Measurements from ENCODE around the gene CCDC170. TPM values are rescaled to one million over a fixed set of nuclear protein-coding genes. Genes with fewer than 3 reads are reported as not detected.
"Not testable (repeated sequence)": the region's sequence is repeated elsewhere in the genome, so short reads cannot be mapped to it uniquely, and the experiment has no call there.

CCDC170 gene
- total RNA-seq, 1 experiment from 2014 or later, result 0.06 TPM

DNA sequence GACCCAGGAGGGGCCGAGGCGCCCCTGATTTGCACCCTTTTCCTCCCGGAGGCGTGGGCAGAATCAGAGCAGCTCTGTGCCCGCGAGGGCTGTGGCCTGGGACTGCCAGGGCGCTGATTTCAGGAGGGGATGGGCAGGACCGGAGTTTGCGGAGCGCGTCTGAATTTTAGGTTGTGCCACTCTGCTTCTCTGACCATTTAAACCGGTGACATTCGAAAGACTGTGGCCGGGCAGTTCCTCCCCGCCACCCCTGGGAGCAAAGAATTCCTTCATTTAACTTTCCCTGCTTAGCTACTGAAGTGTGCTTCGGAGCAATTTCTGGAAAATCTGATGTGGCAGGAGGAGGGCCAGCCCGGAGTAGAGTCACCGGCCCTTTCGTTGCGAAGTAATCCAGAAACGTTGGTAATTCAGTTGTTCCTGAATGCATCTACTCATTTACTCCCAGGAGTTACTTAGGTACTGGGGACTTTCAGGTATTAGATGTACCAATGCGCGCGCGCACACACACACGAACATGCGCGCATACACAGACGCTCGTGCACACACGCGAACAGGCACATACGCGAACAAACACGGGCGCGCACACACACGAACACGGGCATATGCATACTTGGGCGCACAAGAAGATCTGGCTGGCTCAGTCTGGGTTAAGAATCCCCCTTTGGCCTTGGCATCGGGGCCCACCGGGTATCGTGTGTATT is 568 bp downstream of the CCDC170 start:
- peak; percentile 39 for DNase-seq (ENCODE audit: low read depth)

DNA sequence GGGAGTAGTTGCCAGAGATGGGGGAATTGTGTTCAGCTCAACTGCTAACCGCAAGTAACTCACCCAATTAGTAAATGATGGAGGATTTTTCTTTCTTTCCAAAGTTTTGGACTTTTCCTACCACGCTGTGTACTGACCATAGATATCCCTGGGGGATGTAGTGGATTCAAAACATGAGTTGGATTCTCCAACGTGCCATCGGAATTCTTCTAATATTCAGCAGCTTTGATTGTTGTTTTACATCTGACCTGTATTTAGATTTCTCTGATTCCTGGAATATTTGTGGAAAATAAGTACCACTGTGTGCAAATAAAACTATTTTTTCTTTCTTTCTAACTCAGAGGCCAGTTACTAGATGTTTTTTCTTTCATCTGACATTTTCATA is 1.1 kb downstream of the CCDC170 start:
- no peak for DNase-seq (ENCODE audit: low read depth)

DNA sequence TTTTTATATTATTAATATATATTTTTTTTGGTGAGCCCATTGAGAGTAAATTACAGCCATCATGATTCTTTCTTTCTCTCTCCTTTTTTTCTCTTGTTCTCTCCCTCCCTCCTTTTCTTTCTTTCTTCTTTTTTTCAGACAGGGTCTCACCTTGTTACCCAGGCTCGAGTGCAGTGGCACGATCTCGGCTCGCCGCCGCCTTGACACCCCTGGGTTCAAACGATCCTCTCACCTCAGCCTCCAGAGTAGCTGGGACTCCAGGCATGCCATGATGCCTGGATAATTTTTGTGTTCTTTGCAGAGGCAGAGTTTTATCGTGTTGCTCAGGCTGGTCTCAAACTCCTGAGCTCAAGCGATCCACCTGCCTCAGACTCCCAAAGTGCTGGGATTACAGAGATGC is 1.6 kb downstream of the CCDC170 start:
- no peak for DNase-seq (ENCODE audit: low read depth)

DNA sequence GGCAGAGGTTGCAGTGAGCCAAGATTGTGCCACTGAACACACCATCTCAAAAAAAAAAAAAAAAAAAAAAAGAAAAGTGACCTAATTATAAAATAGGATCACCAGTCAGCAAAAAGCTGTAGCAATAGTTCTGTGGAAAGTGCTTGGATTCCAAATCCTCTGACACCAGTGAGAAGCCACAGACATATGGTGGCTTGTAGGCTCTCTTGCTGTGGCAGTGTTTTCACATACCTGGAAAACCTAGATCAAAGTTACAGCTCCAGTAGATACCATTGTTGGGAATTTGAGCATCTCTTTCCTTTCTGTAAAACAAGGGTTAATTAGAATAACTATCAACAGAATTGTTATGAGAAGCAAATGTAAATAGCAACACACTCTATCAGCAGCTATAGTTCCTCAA is 4.1 kb downstream of the CCDC170 start:
- DNase-seq (ENCODE audit: low read depth), result no peak

DNA sequence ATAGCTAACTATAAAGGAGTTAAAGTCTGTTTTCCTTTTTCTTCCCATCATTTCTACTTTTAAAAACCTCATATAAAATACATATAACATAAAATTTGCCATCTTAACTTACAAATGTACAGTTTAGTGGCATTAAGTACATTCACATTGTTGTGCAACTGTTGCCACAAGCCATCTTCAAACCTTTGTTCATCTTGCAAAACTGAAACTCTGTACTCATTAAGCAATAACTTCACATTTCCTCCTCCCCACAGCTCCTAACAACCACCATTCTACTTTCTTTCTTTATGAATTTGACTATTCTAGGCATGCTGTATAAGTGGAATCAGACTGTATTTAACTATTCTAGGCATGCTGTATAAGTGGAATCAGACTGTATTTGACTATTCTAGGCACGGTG is 4.5 kb downstream of the CCDC170 start:
- DNase-seq (ENCODE audit: low read depth), result no peak

DNA sequence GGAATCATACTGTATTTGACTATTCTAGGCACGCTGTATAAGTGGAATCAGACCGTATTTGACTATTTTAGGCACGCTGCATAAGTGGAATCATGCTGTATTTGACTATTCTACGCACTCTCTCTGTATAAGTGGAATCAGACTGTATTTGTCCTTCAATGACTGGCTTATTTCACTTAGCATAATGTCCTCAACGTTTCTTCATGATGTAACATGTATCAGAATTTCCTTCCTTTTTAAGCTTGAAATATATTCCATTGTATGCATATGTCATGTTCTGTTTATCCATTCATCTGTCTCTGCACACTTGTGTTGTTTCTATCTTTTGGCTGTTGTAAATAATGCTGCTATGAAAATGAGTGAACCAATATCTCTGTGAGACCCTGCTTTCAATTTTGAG is 5.7 kb downstream of the CCDC170 start:
- no peak for DNase-seq (ENCODE audit: low read depth)

DNA sequence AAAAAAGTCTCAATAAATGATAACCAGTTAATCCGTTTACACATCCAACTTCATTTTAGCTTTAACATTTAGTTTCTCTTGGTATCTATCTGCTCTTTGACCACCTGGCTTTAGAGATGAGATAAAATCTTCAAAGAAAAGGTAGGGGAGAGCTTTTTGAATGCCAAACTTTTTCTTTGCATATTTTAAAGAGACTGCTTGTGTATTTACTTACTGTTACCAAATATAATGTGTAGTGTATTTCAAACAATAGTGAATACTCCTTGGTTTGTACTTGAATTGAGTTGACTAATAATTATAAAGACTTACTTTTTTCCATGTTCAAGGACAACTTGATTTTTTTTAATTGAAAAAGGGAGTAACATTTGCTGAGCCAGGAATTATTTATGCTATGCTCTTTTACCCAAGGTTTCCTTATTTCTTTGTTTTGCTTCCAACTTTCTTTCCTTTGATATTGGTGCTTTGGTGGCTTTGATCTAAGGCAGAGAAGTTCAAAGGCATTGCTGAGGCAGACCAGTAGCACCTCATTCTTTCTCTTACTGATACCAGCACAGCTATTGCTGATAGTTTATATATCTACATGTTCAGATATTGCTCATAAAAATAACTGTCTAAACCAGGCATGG is 7.8 kb downstream of the CCDC170 start:
- DNase-seq (ENCODE audit: low read depth), result no peak

DNA sequence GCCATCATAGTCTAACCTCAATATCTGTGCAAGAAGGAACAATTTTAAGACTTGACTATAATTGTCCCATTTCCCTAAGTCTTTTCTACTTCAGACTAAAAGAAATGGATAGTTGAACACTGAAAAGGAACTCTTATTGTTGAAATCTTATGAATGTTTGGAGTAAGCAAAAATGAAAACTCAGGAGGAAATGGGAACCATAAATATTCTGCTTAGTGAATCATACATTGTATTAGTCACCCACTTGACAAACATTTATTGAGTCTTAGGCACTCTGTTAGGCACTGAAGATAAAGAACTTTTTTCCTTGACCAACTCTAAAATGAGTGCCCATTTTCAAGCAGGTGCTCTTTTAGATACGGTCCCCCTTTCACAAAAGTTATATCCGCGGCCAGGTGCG is 8.7 kb downstream of the CCDC170 start:
- DNase-seq (ENCODE audit: low read depth), result peak; percentile 30

DNA sequence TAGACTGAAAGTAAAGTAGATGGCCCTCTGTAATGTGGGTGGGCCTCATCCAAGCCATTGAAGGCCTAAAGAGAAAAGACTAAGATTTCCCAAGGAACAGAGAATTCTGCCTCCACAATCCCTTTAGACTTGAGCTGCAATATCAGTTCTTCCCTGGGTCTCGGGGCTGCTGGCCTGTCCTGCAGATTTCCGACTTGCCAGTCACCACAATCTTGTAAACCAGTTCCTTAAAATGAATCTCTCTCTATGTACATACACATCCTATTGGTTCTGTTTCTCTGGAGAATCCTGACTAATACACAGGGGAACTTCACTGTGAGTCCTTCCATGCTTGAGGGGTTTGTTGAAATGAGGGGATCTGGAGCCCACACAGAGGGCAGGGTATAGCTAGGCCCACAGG is 12.9 kb downstream of the CCDC170 start:
- DNase-seq (ENCODE audit: low read depth), result no peak

DNA sequence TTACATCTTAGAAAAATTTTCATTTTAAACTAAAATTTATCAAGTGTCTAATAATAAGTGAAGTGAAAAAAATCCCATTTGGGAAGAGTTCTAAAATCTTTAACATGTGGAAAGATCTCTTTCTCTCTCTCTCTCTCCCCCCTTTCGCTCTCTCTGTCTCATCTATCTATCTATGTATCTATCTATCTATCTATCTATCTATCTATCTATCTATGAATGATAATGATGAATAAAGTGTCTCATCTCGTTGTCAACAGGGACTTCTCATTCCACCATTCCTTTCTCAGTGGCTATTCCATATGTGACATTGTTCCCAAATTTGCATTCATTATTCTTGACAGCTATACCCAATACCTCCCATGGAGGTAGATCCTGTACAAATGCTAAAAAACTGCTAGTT is 15.2 kb downstream of the CCDC170 start:
- DNase-seq (ENCODE audit: low read depth), result no peak

DNA sequence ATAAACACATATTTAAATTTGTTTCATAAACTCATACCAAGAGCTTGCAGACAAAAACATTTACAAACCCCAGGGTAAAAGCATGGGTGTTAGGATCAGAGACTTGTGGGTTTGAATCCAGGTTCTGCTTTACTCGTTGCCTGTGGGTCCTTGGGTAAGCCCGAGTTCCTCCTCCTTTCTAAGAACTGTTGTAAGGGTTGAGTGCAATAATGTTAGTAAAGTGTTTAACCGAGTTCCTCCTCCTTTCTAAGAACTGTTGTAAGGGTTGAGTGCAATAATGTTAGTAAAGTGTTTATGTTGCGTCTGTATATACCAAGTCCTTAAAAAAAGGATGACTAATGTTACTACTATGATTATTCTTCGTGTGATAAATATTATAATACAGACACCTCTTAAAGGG is 18.7 kb downstream of the CCDC170 start:
- no peak for DNase-seq (ENCODE audit: low read depth)

DNA sequence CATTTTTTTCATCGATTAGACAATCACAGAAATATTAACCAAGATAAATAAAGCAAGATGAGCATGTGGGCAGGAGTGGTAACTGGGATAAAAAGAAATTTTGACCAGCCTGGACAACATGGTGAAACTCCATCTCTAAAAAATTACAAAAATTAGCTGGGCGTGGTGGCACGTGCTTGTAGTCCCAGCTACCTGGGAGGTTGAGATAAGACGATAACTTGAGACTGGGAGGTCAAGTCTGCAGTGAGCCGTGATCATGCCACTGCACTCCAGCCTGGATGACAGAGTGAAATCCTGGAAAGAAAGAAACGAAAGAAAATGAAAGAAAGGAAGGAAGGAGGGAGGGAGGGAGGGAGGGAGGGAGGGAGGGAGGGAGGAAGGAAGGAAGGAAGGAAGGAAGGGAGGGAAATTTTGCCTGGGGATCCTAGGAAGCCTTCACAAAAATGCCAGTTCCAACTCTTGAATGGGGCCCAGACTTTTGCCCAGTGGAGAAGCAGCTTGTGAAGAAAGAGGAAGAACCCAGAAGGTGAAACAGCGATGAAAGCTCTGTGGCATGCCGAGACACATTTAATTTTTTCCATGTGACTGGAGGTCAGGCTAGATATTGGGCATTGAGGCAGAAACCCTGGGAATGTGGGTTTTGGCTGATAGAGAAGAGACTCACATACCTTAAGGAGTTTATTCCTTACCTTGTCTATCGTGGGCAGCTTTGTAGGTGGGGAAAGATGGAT is 20.3 kb downstream of the CCDC170 start:
- DNase-seq (ENCODE audit: low read depth), result no peak

DNA sequence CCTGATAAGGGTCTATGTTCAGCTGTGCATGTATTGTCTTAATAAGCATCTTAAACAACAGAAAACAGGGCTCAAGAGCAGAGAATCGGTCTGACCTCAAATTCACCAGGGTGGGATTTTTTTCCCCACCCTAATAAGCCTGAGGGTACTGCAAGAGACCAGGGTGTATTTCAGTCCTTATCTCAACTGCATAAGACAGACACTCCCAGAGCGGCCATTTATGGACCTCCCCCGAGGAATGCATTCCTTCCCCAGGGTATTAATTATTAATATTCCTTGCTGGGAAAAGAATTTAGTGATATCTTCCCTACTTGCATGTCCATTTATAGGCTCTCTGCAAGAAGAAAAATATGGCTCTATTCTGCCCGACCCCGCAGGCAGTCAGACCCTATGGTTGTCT is 25.2 kb downstream of the CCDC170 start:
- not testable (repeated sequence) for DNase-seq (ENCODE audit: low read depth)

DNA sequence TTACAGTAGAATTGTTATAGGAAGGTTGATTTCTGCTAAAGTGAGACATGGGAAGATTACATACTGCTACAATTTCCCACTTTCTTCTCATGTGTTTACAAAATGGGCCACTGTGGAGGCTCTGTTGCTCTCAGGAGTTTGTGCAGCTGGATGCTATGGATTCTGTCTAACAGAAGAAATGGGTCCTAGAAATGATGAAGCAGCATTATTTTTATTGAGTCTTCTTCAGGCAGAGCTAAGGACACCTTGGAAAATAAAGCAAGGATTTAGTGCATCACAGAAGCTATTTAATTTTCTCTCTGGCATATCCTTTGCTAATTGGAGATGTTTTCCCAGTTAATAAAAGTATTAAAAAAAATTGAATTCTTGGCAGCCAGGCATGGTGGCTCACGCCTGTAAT is 29.2 kb downstream of the CCDC170 start:
- no peak for DNase-seq (ENCODE audit: low read depth)

DNA sequence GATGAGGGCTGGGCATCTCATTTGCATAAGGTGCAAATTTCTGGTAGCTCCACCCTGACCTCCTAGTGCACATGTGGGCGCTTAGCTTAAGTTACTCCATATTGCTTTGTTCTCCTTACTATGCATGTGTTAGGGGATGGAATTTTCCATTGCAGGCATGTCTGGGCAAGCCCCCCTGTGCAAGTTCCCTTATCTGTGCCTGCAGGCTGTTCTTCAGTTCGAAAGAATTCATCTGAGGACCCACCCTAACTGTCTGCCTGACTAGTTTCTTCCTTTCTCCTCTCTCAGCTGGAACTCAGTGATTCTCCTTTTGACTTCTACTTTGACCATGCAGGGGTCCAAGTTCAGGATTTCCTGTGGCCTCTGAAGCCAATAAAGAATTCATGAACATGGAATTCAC is 30.2 kb downstream of the CCDC170 start:
- no peak for DNase-seq (ENCODE audit: low read depth)

DNA sequence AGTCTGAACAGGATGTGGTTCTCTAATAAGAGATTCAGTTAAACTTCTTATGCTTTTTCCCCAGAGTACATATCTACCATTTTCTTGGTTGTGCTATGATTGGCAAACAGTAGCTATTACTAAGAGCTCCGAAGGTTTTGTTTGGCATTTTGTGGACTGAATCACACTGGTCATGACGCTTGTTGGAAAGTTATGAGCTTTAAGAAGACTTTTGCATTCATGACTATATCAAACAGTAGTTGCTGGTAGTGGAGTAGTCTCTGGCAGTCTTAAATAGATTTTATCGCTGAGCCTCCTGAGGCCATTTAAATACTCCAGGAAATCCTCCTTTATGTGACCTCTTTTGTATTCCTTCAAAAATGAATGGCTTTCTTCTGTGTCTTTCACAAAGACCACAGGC is 40.8 kb downstream of the CCDC170 start:
- DNase-seq (ENCODE audit: low read depth), result no peak

DNA sequence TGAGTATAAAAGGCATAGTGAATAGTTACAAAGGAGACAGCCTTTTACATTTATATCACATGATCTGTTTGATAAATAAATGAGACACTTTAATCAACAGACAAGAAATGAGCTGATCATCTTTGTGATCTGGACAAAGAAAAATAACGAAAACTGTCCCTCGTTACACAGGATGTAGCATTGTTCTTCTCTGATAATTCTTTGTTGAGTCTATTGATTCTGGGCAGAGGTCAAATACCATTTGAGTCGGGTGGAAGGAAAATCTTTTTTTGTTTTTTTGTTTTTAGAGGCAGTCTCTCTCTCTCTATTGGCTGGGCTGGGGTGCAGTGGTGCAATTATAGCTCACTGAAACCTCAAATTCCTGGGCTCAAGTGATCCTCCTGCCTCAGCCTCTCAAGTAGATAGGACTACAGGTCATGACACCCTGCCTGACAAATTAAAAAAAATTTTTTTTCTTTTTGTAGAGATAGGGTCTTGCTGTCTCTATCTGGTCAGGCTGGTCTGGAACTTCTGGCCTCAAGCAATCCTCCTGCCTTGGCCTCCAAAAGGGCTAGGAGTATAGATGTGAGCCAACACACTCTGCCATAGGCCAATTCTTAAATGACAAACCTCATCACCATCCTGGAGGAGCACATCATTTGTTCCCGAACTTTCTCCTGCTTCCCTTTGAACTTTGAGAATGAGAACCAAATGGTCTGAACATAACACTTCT is 41.8 kb downstream of the CCDC170 start:
- no peak for DNase-seq (ENCODE audit: low read depth)

DNA sequence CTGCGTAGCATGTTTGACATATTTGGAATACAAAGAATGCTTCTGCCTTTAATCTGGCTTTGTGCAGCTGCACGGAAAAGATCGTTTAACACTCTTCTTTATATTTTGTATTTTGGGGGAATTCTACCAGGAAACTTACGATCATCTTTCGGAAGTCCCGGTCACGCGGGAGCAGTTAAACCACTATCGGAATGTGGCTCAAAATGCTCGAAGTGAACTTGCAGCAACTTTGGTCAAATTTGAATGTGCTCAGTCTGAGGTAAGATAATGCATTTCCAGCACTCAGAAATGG is 42.3 kb downstream of the CCDC170 start:
- no peak for DNase-seq (ENCODE audit: low read depth)

DNA sequence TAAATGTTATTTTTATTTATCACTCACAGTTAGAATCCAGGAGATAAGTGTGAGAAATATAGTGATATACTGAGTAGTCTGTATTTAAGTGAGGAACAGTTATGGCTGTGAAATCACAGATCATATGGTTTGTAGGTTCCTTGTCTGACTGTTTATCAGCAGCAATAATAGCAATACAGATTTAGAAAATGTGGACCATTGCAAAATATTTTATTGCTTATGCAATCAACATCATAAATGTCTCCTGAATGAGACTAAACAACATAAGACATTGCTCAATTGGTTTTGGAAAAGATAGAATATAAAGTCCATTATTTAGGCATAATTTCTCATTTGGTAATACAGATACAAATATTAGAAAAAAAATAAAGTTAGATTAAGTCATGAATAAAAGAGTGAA is 43.7 kb downstream of the CCDC170 start:
- no peak for DNase-seq (ENCODE audit: low read depth)

DNA sequence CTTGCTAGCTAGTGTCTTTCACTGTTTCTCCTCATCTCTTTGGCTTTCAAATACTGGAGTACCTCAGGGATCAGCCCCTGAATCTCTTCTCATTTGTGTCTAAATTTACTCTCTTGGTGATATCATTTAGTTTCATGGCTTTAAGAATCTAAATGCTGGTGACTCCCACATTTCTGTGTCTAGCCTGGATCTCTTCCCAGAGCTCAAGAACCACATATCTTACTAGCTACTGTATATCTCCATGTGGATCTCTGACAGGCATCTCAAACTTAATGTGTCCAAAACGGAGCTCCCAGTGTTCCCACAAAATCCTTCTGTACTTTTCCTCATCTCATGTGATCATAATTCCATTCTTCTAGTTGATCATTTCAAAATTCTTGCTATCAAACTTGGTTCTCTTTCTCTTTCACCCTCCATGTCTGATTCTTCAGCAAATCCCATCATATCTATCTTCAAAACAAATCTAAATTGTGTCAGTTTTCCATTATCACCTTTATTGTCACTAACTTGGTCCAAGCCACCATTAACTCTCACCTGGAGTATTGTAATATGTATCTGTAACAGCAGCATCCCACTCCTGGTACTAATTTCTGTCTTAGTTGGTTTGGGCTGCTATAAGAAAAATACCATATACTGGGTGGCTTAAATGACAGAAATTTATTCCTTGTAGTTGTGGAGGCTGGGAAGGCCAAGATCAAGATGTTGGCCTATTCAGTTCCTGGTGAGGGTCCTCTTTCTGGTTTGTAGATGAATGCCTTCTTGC is 45.9 kb downstream of the CCDC170 start:
- no peak for DNase-seq (ENCODE audit: low read depth)

DNA sequence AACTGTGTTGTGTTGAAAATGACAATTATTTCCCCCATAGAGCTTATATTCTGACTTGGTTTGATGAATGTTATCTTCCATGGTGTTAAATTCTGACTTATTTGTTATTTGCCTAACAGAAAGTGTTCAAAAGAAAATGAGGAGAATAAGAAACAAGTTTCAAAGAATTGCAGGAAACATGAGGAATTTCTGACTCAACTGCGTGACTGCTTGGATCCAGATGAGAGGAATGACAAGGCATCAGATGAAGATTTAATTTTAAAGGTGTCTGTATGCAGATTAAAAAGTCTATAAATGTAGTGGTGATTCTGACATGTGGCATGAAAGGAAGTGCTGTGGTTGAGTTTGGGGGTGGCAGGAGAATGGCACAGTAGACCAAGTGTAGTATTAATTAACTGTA is 50.6 kb downstream of the CCDC170 start:
- no peak for DNase-seq (ENCODE audit: low read depth)

DNA sequence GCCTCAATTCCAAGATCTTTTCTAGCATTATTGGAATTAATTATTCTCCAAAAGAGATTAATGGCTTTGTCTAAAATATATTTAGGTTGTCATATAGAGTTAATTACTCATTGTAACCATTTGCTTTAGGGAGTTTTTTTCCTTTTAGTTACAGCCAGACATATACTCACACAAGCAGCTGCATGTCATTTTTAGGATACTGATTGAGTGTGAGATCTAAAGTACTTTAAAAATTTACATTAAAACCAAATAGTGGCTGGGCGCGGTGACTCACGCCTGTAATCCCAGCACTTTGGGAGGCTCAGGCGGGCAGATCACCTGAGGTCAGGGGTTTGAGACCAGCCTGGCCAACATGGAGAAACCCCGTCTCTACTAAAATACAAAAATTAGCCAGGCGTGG is 51.1 kb downstream of the CCDC170 start:
- DNase-seq (ENCODE audit: low read depth), result not testable (repeated sequence)
